Amygdala (tissue), 56 donors: ENCODE data around the gene COL6A3.

Experiments
- DNase-seq, 56 donors: peaks; one replicate each; lab custom pipeline; 2025; lab: John Stamatoyannopoulos, UW

The COL6A3 gene

GRCh38 chr2:237413777-237414661 is at the start of gene COL6A3:
Gene COL6A3, minus strand, starts transcription at chr2:237414164. Its CDS starts 17,347 bp downstream, at chr2:237396817.
- no peak for DNase-seq

- DNase-seq, result no peak
Observed at GRCh38 chr2:237459741-237460174, 45.8 kb upstream of the COL6A3 start.

DNA sequence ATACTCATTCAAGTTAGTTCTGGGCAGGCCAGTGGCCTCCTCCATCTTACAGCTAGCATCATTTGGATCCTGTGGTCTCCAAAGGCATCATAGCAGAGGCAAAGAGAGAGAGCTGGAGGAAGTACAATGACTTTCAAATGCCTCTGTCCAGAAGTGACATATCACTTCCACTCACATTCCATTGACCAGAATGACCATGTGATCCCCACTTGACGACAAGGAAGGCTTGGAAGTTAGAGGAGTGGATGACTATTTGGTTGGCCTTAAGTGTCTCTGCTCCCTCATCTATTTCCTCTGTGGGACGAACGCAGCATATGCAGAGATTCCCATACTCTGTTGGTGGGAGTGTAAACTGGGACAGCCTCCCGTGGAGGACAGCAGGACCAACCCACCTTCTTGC is 45.3 kb upstream of the COL6A3 start:
- no peak for DNase-seq

GRCh38 chr2:237458519-237458918 is 44.6 kb upstream of the COL6A3 start:
- no peak for DNase-seq

GRCh38 chr2:237457388-237457941 is 43.5 kb upstream of the COL6A3 start:
- DNase-seq, result no peak

GRCh38 chr2:237456200-237456843 is 42.4 kb upstream of the COL6A3 start:
- no peak for DNase-seq

GRCh38 chr2:237455764-237456163 is 41.8 kb upstream of the COL6A3 start:
- no peak for DNase-seq

DNA sequence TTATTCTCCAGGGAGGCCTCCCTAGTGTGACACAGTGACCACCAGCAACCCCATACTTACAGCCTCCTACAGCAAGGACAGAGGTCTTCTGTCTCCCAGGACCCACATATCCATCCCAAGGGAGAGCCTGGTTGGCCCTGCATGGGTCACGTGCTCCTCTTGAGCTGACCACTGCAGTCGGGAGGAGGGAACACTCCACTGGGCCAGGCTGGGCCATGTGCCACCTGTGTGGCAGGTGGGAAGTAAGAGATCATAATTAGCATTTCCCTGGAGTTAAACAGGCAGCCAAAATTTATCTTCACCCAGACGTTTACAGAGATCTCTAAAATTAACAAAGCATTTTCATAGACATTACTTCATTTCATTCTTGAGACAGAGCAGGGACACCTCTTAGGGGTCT is 39.7 kb upstream of the COL6A3 start:
- no peak for DNase-seq

- DNase-seq, result no peak
Observed at GRCh38 chr2:237452861-237453260, 38.9 kb upstream of the COL6A3 start.

GRCh38 chr2:237451643-237452469 is 37.9 kb upstream of the COL6A3 start:
- no peak for DNase-seq

DNA sequence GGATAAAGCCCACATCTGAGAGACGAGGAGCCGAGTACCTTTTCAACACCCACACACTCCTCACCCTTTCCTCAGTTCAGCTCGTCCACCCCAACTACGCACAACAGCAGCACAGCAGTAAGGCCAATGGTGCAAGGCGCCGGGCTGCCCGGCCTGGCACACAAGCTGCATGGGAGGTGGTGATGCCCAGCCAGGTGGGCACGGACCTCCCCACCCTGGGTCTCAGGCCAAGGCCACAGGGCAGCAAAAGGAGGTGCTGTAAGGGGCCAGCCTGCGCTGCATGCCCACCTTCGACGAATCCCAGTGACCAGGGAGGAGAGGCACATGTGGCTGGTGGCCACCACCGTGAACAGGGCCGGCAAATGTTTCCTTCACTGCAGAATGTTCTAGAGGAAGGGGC is 36.6 kb upstream of the COL6A3 start:
- DNase-seq, result no peak

- no peak for DNase-seq
Observed at GRCh38 chr2:237450108-237450507, 36.1 kb upstream of the COL6A3 start.

DNA sequence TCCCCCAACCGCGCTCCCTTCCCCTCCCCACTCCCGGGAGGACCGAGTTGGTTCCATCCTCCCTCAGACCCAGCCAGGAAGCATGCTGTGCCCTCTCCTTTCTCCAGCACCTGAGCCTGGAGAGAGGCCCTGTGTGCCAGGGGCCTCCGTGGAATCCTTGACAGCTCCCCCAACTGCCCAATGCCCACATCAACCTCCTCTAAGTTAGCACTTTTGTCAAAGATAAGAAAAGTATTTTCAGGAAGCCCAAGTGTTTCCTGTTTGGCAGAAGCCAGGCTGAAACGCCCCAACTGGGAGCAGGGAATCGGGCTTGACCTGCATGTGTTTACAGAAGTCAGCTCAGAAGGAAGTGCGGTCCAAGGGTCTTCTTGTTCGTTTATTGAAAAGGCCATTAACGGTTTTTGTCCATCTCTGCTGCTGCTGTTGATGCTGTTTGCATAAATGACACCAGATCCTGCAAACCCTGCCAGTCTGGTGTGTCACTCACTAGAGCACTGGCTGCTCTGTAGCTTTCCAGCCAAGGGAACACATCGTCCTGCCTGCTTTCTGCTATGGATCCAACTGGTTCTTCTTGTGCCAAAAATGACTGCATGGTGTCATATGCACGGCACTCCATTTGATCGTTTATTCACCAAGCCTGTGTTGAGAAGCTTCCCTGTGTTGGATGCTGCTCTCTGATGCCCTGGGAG is 35.4 kb upstream of the COL6A3 start:
- DNase-seq, result peak in 1 of 56 donors; percentile 26

DNA sequence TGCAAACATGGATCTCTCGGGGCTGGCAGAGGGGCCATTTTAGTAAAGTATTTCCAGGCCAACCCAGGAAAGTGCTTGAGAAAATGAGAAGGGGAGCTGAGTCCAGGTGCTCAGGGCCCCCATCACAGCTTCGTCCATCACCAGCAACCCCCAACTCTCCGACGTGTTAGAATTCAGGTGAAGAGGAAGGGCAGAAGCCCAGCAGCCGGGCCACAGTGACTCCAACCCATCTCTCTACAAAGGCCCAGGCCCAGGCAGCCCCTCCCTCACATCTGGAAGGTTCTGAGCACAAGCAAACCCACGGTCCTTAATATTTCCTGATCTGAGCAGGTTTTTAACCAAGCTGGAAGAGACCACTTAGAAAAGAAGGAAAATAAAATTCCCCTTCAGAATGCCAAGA is 34.7 kb upstream of the COL6A3 start:
- no peak for DNase-seq

GRCh38 chr2:237448171-237448570 is 34.2 kb upstream of the COL6A3 start:
- no peak for DNase-seq

DNA sequence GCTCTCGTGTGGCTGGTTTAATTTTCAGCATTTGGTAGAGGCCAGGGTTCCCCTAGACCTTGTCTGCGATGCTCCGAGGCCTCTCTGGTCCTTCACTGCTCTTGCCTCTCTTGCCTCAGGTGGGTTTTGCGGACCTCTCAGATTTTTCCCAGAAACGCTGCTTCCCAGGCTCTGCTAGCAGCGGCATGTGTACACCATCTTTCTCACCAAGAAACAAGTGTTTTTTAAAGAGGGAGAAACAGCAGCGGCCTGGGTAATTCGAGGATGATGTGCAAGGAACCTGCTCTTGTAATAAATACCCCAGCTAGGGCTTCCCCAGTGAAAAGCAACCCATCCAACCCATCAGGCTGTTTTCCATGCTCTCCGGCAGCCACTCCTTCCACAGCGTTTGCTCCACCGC is 33.5 kb upstream of the COL6A3 start:
- DNase-seq, result no peak

GRCh38 chr2:237446338-237446665 is 32.3 kb upstream of the COL6A3 start:
- no peak for DNase-seq

- no peak for DNase-seq
Observed at GRCh38 chr2:237445611-237446337, 31.8 kb upstream of the COL6A3 start.

- DNase-seq, result no peak
Observed at GRCh38 chr2:237444071-237444470, 30.1 kb upstream of the COL6A3 start.
